NB4 (cell line): ENCODE measurements around the gene F5.

Experiments
- MAX ChIP-seq: IDR thresholded peaks from 2 replicates; pipeline ENCODE4 v1.6.1; 2011; ENCODE audit warnings: low read depth, low read length
- MYC ChIP-seq: IDR thresholded peaks from 2 replicates; pipeline ENCODE4 v1.6.1; 2011; ENCODE audit warnings: low read depth, low read length
- POLR2A ChIP-seq: IDR thresholded peaks from 2 replicates; pipeline ENCODE4 v1.6.1; 2011; ENCODE audit warnings: mild to moderate bottlenecking; ENCODE audit not compliant: insufficient read length; ENCODE audit errors: extremely low read depth
- TF ChIP-seq, protein P1 (sequence below): IDR thresholded peaks from one replicate; pipeline ENCODE4 v1.5.1; 2012; ENCODE audit warnings: low read depth, low read length

DNA sequence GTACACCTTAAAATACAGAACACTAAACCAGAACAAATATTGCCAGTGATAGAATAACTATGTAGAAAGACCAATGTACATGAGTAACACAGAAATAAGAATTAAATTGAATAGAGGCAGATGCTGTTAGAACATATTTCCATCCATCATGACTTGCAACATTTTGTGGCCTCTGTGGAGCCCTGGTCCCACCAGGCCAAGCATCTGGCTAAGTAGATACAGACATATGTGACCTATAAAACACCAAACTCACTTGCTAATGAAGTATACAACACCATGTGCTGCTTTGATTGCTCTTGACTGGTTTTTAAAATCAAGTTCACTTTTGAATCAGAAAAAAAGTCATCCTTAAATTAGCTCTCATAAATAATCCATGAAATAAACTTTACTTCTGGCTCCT lies 121.0 kb downstream of the F5 start:
- TF ChIP-seq, protein P1, sequence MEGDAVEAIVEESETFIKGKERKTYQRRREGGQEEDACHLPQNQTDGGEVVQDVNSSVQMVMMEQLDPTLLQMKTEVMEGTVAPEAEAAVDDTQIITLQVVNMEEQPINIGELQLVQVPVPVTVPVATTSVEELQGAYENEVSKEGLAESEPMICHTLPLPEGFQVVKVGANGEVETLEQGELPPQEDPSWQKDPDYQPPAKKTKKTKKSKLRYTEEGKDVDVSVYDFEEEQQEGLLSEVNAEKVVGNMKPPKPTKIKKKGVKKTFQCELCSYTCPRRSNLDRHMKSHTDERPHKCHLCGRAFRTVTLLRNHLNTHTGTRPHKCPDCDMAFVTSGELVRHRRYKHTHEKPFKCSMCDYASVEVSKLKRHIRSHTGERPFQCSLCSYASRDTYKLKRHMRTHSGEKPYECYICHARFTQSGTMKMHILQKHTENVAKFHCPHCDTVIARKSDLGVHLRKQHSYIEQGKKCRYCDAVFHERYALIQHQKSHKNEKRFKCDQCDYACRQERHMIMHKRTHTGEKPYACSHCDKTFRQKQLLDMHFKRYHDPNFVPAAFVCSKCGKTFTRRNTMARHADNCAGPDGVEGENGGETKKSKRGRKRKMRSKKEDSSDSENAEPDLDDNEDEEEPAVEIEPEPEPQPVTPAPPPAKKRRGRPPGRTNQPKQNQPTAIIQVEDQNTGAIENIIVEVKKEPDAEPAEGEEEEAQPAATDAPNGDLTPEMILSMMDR, result no peak
- TF ChIP-seq POLR2A (no peak), MYC (no peak), MAX (no peak)
